Epithelial cell of prostate (primary cell): Measurements from ENCODE around the gene ASCL3.
A peak's percentile ranks its signal among the peaks of the same experiment; 100 is the strongest.
"Not testable (repeated sequence)": the region's sequence is repeated elsewhere in the genome, so short reads cannot be mapped to it uniquely, and the experiment has no call there.

Experiments
- DNase-seq: peaks from one replicate; pipeline ENCODE4 v3.0.0-alpha.2; 2011; ENCODE audit warnings: low read depth, low spot score
- H3K27ac ChIP-seq: fragments of 450-650 bp; 2 replicates; pipeline ENCODE4 v1.5.1; 2017; ENCODE audit warnings: mild to moderate bottlenecking

The ASCL3 gene

GRCh38 chr11:8956860-8957259 is 14.0 kb upstream of the ASCL3 start:
- DNase-seq = no peak
- no peak overlapping the region for H3K27ac ChIP-seq

GRCh38 chr11:8948886-8949285 is 6.1 kb upstream of the ASCL3 start:
- H3K27ac ChIP-seq = no peak overlapping the region
- DNase-seq = no peak

- no peak overlapping the region for H3K27ac ChIP-seq
- no peak for DNase-seq
These were observed 4.6 kb upstream of the ASCL3 start for GRCh38 chr11:8947230-8947943.

- no peak overlapping the region for H3K27ac ChIP-seq
These were observed 1.3 kb downstream of the ASCL3 start for GRCh38 chr11:8941341-8942103.

GRCh38 chr11:8937659-8938058 is 5.2 kb downstream of the ASCL3 start:
- no peak for DNase-seq
- H3K27ac ChIP-seq = no peak overlapping the region

More at GRCh38 chr11:8941341-8942103, 1.3 kb downstream of the ASCL3 start:
- DNase-seq = no peak

GRCh38 chr11:8937159-8937558 is 5.7 kb downstream of the ASCL3 start:
- H3K27ac ChIP-seq = no peak overlapping the region
- no peak for DNase-seq

- not testable (repeated sequence) for DNase-seq, H3K27ac ChIP-seq
These were observed 7.0 kb downstream of the ASCL3 start for GRCh38 chr11:8935789-8936188.

- DNase-seq = no peak
- H3K27ac ChIP-seq = peak overlapping the region; percentile 40
These were observed 7.9 kb downstream of the ASCL3 start for GRCh38 chr11:8934742-8935488.

GRCh38 chr11:8933931-8934330 is 8.9 kb downstream of the ASCL3 start:
- no peak for DNase-seq
- no peak overlapping the region for H3K27ac ChIP-seq

GRCh38 chr11:8932564-8933180 is 10.1 kb downstream of the ASCL3 start, which contains the start of gene C11orf16:
TSS of gene C11orf16 (minus strand) at chr11:8932947. CDS start at chr11:8932308, 639 bp downstream.
- no peak for DNase-seq
- H3K27ac ChIP-seq = no peak within 1 kb of the TSS

- no peak overlapping the region for H3K27ac ChIP-seq
- no peak for DNase-seq
These were observed 12.2 kb downstream of the ASCL3 start for GRCh38 chr11:8930456-8931175.

- no peak for DNase-seq
- no peak overlapping the region for H3K27ac ChIP-seq
These were observed 13.7 kb downstream of the ASCL3 start for GRCh38 chr11:8928981-8929615.

- H3K27ac ChIP-seq = no peak overlapping the region
- no peak for DNase-seq
These were observed 14.6 kb downstream of the ASCL3 start for GRCh38 chr11:8928205-8928604.

GRCh38 chr11:8927233-8927632 is 15.6 kb downstream of the ASCL3 start:
- DNase-seq = no peak
- no peak overlapping the region for H3K27ac ChIP-seq

- no peak overlapping the region for H3K27ac ChIP-seq
- no peak for DNase-seq
These were observed 16.6 kb downstream of the ASCL3 start for GRCh38 chr11:8926236-8926635.

GRCh38 chr11:8925711-8926110 is 17.1 kb downstream of the ASCL3 start:
- no peak overlapping the region for H3K27ac ChIP-seq
- DNase-seq = no peak

- H3K27ac ChIP-seq = no peak overlapping the region
- DNase-seq = no peak
These were observed 20.1 kb downstream of the ASCL3 start for GRCh38 chr11:8922691-8923090.

- peak overlapping the region; percentile 37 for H3K27ac ChIP-seq
These were observed 25.5 kb downstream of the ASCL3 start for GRCh38 chr11:8917157-8917825.

GRCh38 chr11:8914661-8915018 is 28.2 kb downstream of the ASCL3 start:
- DNase-seq = no peak
- H3K27ac ChIP-seq = no peak overlapping the region

More at GRCh38 chr11:8917157-8917825, 25.5 kb downstream of the ASCL3 start:
- DNase-seq = no peak
